NCI-H1417 treated with DMSO at 0.1 percent for 48 hours (cell line): ENCODE data around the gene C3orf49.

Experiments used
- DNase-seq: peaks from one replicate; lab custom pipeline; 2025; lab: John Stamatoyannopoulos, UW

Gene C3orf49

GRCh38 chr3:63819151-63819398, at the start of gene C3orf49:
Gene C3orf49, plus strand, starts transcription at chr3:63819299. Its CDS starts 173 bp downstream, at chr3:63819472.
- DNase-seq: no peak

- DNase-seq: no peak
These were observed 44.3 kb upstream of the C3orf49 start for GRCh38 chr3:63774781-63775180.

- no peak for DNase-seq
These were observed 39.9 kb upstream of the C3orf49 start for GRCh38 chr3:63779227-63779626.

- no peak for DNase-seq
These were observed 27.1 kb upstream of the C3orf49 start for GRCh38 chr3:63791974-63792373.

- DNase-seq: no peak
These were observed 23.7 kb upstream of the C3orf49 start for GRCh38 chr3:63795438-63795837.

- no peak for DNase-seq
These were observed 20.6 kb upstream of the C3orf49 start for GRCh38 chr3:63798544-63798943.

GRCh38 chr3:63798949-63799348, 20.1 kb upstream of the C3orf49 start:
- DNase-seq: no peak

GRCh38 chr3:63800097-63800496, 19.0 kb upstream of the C3orf49 start:
- no peak for DNase-seq

GRCh38 chr3:63803911-63804310, 15.2 kb upstream of the C3orf49 start:
- DNase-seq: no peak

GRCh38 chr3:63807961-63808565, 11.0 kb upstream of the C3orf49 start:
- DNase-seq: no peak

- DNase-seq: no peak
These were observed 10.5 kb upstream of the C3orf49 start for GRCh38 chr3:63808633-63809032.

- no peak for DNase-seq
These were observed 9.5 kb upstream of the C3orf49 start for GRCh38 chr3:63809607-63810006.

- no peak for DNase-seq
These were observed 4.9 kb upstream of the C3orf49 start for GRCh38 chr3:63814237-63814636.

GRCh38 chr3:63817225-63817624, 1.9 kb upstream of the C3orf49 start:
- DNase-seq: no peak

- DNase-seq: no peak
These were observed 583 bp upstream of the C3orf49 start for GRCh38 chr3:63818282-63819150.

GRCh38 chr3:63824309-63824708, 5.2 kb downstream of the C3orf49 start:
- DNase-seq: no peak

- DNase-seq: no peak
These were observed 11.4 kb downstream of the C3orf49 start for GRCh38 chr3:63830526-63830925.

GRCh38 chr3:63832395-63832794, 13.3 kb downstream of the C3orf49 start:
- DNase-seq: no peak

GRCh38 chr3:63841704-63842103, 22.6 kb downstream of the C3orf49 start:
- DNase-seq: no peak

- no peak for DNase-seq
These were observed 23.0 kb downstream of the C3orf49 start for GRCh38 chr3:63842127-63842526.

- no peak for DNase-seq
These were observed 26.1 kb downstream of the C3orf49 start for GRCh38 chr3:63845215-63845614.

- no peak for DNase-seq
These were observed 28.8 kb downstream of the C3orf49 start for GRCh38 chr3:63847718-63848450.

GRCh38 chr3:63849175-63849574, 30.1 kb downstream of the C3orf49 start:
- DNase-seq: no peak
